Stimulated activated CD4-positive, alpha-beta T cell treated with anti-CD3 and anti-CD28 coated beads, Interleukin-1b, Interleukin-23, amount 100 ng/mL, for 1 hour (primary cell): ENCODE data around the gene ISX.
"Not testable (repeated sequence)": the region's sequence is repeated elsewhere in the genome, so short reads cannot be mapped to it uniquely, and the experiment has no call there.

Source experiments
- DNase-seq, 2 donors: peaks; one replicate each; pipeline ENCODE4 v3.0.0-alpha.2; 2020; ENCODE audit warnings: low read depth in 2 of 2

The ISX gene

DNA sequence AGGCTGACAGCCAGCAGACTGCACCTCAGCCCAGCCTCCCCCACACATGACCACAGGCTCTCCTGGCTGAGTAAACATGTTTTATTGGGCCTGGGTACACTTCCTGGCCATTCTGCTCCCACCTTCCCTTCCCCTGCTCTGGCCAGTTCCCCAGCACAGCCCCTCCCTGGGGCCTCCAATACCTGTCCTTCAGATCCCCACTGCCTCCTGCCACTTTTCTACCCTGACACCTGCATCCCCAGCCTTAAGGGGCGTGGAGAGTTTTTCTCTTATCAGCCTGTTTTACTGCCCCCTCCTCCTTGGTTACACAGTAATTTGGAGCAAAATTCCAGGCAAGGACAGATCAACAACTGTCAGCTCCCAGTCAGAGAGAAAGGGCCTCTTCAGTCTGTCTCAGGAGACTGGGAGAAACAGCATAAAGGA, at the start of gene ISX:
TSS of gene ISX (plus strand) at position 363 of the 423 bp plus-strand sequence. CDS start 930 bp downstream, outside the sequence.
- no peak for DNase-seq

DNA sequence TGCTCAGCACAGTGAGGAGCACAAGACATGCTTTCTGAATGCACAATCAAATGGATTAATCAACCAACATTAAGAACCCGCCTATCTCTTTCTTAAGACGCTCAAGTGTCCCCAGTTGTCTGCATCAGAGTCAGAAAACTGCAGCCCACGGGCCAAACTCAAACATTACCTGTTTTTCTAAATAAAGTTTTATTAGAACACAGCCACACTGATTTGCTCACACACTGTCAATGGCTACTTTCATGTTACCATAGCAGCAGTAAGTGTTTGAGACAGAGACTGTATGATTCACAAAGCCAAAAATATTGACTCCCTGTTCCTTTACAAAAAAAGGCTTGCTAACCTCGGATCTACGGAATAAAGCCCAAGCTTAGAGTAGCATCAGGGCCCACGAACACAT, 49.0 kb upstream of the ISX start:
- DNase-seq, result no peak

DNA sequence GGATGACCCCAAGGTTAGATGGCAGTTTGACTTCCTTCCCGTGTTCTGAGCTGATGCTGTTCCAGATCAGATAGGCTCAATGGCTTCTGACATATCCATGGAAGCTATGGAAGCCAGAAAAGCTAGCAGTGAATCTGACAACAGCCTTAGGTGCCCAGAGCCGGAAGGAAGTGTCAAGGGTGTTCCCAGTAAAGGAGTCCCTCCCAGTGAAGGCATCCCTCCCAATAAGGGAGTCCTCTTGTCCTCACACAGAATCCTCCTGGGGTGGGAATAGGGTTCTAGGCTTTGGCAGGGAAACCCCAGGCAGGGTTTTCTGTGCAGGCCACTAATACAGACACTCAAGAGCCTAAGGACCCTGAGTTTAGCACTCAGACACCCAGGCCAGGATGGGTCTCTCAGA, 47.0 kb upstream of the ISX start:
- no peak for DNase-seq

DNA sequence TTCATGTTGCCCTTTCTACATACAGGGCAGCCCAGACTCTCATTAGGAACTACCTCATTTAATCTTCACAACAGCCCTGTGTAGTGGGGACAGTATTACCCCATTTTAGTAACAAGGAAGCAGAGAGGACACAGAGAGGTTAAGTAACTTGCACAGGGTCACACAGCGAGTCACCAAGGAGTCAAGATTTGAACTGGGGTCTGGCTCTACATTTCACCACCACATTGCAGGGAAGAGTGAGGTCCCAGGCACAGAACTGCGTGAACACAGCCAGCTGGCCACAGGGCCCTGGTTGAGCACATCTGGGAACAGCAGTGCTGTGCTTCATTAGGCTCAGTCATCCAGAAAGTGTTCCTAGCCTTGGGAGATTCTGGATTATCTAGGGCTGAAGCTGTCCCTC, 45.4 kb upstream of the ISX start:
- no peak for DNase-seq

DNA sequence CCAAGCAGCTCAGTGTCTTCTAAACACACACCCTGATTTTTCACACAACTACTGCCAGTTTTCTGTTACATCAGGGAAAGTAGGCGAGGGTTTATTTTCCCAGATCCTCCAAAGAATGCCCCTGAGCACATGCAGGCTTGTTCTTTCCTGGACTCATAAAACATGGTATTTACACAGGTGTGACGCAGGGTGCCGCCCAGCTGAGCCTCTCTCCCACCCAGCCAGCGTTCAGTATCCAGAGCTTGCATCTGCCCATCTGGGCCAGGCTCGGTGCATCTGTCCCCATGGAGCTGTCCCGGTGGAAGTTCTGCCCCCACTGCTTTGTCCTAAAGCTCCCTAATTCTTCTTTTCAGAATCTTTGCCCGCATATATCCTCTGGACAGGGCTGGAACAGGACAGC, 44.8 kb upstream of the ISX start:
- no peak for DNase-seq

DNA sequence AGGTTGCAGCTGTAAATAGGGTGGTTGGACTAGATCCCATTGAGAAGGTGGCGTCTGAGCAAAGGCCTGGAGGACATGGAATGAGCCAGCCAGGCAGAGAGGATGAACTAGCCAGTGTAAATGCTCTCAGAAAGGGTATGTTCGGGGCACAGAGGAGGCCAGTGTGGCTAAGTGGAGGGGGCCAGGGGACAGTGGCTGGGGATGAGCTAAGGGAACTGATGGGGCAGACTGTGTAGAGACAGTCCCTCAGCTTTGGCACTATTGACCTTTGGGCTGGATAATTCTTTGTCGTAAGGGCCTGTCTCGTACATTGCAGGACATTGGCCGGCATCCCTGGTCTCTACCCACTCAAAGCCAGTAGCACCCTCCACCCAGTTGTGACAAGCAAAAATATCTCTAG, 43.7 kb upstream of the ISX start:
- no peak for DNase-seq

DNA sequence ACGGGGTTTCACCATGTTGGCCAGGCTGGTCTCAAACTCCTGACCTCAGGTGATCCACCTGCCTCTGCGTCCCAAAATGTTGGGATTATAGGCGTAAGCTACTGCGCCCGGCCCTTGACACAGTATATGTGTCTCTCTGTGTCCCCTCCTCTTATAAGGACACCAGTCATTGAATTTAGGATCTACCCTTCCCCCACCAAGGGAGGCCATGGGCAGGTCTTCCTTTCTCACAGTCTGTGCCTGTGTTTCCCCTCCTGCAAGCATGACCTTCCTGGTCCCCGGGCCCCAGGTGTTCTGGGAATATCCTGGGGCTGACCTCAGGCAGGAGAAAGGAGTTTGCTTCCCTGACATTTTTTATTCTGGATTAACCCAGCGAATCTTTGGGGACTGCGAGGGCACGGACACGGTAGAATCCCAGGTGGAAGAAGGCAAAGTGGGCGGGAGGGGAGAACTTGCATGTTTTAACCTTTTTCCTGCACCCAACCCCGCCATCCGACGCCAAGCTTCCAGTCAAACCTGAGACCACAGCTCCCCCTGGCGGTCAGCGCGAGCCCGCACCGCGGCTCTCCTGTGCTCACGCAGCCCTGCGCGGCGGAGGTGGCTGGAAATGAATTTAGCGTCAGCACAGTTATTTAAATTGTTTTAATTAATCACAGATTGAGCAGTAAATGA, 42.1 kb upstream of the ISX start:
- peak in 1 of 2 donors; percentile 35 for DNase-seq

DNA sequence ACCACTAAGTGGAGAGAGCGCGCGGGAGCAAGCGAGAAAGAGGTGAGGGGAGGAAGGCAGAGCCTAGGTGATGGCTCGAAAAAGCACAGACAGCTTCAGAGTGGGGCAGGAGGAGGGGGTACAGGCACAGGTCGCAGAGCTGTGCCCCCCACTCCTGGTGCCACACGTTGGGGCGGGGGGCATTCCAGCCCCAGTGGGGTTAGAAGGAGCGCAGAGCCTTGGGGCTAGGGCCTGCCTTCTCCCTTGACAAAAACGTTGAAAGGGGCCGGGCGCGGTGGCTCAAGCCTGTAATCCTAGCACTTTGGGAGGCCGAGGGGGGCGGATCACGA, 41.6 kb upstream of the ISX start:
- DNase-seq, result no peak

DNA sequence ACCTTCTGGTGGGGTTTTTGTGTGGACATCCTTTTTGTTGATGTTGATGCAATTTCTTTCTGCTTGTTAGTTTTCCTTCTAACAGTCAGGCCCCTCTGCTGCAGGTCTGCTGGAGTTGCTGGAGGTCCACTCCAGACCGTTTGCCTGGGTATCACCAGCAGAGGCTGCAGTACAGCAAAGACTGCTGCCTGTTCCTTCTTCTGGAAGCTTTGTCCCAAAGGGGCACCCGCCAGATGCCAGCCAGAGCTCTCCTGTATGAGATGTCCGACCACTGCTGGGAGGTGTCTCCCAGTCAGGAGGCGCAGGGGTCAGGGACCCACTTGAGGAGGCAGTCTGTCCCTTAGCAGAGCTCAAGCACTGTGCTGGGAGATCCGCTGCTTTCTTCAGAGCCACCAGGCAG, 35.8 kb upstream of the ISX start:
- not testable (repeated sequence) for DNase-seq

DNA sequence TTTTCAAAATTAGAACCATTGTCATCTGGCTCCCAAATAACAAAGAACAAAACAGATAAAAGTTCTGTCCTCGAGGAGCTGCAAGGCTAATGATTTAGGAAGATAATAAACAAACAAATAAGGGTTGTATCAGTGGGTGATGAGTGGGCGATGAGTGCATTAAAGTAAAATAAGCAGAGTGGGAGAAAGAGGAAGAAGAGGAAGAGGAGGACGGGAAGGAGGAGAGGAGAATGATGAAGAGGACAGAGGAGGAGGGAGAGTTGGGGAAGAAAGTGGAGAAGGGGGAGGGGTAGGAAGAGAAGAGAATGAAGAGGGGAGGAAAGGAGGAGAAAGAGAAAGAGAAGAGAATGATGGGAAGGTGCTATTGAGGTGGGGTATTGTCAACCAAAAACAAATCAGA, 33.4 kb upstream of the ISX start:
- DNase-seq, result no peak

DNA sequence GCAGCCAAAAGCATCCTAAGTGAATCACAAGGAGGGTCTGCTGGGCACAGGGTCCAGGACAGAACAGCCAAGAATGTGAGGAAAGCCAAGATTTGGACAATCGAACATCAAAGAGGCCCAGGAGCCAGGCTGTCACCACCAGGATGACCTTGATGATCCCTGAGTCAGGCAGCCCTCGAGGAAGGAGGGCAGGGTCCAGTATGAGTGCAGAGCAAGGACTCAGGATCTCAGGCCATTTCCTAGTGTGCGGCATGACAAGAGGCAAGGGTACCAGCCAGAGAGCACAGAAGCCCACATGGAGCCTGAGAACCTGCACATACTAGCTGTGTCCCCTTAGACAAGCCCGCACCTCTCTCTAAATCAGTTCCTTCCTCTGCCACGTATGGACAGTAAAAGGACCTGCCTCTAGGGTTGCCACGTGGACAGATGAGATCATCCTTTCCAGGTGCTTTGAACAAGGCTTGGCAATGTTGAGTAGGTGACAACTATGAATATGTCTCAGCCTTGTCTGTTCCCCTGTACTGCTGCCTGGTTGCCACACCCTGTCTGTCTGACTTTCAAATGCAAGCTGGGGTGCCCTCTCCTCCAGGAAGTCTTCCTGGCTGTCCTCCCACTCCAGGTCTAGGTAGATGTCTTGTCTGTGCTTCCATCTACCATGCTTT, 32.2 kb upstream of the ISX start:
- no peak for DNase-seq

DNA sequence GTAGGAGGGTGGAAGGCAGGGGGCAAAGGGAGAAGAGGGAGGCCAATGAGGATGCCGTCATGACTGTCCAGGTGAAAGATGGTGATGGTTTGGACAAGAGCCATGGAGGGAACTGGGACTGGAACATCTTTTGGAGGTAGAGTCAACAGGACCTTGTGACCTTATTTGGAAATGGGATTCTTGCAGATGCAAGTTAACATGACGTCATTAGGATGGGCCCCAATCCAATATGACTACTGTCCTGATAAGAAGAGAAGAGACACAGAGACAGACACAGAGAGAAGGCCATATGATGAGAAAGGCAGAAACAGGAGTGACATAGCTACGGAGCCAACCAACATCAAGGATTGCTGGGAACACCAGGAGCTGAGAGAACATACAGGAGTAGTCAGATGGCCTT, 31.0 kb upstream of the ISX start:
- no peak for DNase-seq

DNA sequence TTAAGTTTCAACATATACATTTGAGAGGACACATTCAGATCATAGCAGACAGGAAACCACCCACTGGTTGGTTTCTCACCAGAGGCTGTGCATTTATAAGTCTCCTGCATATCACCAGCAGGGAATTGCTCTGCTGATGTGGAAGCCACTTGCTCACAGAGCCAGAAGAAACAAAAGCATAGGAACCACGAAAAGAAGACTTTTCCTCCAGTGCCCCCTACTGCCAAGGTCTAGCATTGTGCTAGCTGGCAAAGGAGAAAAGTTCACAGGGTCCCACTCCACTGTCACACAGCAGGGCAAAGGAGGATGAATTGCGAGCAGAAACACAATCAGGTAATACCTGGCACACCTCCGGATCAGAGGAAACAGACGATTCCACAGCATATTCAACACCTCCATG, 28.9 kb upstream of the ISX start:
- no peak for DNase-seq

DNA sequence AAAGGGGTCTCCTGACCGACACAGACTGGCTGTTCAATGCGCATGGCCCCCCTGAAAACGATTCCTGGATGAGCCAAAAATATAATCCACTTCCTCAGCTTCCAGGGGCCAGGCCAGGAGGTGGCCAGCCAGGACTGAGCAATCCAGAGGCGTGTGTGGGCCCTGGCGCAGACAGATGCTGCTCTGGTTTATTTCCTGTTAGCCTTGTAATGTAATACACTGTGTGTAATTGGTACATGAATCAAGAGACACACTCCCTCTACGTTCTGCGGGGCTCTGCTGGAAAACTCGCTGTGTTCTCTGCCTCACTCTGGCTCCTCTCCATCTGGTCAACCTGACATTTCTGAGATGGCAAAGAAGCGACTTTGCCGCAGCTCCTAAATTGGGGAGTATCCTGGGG, 26.3 kb upstream of the ISX start:
- no peak for DNase-seq

DNA sequence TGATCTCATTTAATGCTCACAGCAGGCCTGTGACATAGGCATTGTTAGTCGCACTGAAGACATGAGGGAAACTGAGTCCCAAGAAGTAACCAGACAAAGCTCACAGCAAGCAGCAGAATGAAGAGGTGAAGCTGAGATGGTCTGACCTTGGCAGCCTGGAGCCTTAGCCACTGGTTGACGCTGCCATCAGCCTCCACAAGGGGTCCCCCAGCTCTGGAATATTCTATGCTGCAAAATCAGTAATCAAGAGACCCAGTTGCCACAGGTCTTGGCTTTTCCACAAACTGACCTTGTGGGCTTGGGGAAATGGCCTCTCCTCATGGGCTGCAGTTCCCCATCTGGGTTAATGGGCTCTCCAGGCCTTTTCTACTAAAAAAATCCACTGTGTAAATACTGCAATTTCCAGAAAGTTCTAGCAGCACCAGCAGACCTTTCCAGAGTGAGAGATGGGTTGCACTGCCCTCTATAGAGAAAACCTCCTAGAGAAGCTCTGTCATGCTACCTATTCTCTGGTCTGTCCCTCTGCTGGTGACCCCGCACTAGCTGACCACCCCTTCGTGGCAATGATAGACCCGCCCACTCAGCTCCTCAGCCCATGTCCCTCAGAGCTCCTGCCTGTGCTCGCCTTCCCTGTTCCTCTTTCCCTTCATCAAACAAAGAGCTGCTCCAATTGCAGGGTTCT, 22.6 kb upstream of the ISX start:
- DNase-seq, result no peak

DNA sequence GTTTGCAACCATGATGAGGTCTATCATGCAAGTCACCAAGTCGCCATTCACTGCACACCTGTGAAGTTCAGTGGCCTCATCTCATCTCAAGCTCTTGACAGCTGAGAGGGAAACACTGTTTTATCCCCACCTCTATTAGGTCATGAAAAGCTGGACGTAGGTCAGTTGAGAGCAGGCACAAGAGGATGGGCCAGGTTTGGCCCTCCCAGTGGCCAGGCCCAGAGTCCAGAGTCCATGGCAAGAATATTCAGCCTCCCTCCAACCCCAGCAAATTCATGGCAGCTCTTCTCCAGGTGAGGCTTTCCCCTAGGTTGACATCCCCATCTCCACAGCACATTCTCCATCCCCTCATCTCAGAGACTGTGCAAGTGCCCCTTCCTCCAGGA, 22.0 kb upstream of the ISX start:
- no peak for DNase-seq

DNA sequence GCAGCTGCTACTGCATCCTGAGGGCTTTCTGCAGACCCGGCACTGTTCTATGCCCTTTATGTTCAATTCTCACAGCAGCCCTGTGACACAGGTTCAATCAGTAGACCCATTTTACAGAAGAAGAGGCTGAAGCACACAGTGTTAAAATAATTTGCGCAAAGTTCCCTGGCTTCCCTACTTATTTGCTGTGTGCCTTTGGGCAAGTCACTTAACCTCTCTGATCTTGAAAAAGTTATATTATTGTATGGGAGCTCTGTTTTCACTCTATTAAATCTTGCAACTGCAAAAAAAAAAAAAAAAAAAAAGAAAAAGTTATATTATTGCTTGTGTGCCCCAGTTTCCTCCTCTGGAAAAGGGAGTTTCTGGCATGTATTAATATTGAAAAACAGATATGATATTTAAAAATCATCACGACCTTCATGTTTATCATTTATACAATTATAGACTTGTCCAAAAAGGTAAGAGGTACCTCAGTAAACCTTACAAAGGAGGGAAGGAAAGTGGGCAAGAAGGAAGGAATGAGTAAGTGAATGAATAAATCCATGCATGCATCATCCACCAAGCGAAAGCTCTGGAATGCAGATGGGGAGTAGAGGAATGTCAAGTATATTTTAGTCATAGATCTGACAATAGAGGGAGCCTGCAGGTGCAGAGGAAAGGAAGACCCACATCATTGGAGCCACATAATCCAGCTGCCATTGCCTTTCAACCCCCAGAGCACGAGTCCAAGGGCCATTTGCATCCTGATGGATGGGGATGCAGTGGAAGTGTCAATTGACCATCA, 21.2 kb upstream of the ISX start:
- no peak for DNase-seq

DNA sequence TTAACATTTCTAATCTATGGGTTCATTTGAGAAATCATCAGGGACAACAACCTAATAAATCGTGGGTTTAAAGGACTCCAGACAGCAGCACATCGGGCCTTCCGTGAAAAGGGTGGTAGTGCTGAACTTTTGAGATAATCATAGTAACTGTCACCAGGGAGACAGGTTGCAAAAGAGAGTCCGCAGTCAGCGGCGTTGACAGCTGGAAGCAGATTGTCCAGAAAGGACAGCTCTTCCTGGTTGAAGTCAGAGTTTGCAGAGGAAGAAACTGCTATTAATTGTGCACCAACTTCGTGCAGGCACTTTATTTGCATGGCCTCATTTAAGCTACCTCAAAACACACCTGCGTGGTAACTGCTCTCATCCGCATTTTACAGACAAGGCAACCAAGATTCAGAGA, 20.5 kb upstream of the ISX start:
- DNase-seq, result no peak

DNA sequence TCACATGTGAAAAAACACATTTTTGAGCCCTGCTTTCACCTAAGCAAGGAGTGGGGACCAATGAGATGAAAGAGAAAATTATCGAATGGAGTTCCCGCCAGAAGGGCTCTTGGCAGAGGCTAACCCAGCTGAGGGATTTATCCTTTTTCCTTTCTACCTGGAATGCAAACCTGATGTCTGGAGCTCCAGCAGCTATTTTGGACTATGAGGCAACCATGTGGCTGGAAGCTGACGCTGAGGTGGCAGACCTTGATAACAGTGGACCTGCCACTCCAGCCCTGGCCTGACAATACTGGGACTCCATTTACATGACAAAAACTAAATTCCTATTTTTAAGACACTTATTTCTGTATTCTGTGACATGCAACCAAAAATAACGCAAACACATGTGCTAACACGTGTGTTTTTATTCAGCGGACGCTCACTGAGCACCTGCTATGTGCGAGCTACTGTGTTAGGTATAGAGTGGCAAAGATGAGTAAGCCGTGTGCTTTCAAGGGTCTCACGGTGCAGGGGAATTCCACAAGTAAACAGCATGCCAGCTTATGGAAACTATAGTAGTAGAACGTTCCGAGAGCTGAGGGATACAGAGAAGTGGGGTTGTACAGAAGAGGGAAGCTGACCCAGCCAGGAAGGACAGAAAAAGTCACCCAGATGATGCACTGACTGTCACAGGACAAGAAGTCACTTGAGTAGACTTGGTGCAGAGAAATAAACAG, 19.1 kb upstream of the ISX start:
- DNase-seq, result no peak

DNA sequence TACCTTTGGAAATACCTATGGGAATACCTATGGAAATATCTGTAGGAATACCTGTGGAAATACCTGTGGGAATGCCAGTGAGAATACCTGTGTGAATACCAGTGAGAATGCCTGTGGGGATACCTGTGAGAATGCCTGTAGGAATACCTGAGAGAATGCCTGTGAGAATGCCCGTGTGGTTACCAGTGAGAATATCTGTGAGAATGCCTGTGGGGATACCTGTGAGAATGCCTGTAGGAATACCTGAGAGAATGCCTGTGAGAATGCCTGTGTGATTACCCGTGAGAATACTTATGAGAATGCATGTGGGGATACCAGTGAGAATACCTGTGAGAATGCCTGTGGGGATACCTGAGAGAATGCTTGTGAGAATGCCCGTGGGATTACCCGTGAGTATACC, 15.9 kb upstream of the ISX start:
- not testable (repeated sequence) for DNase-seq

DNA sequence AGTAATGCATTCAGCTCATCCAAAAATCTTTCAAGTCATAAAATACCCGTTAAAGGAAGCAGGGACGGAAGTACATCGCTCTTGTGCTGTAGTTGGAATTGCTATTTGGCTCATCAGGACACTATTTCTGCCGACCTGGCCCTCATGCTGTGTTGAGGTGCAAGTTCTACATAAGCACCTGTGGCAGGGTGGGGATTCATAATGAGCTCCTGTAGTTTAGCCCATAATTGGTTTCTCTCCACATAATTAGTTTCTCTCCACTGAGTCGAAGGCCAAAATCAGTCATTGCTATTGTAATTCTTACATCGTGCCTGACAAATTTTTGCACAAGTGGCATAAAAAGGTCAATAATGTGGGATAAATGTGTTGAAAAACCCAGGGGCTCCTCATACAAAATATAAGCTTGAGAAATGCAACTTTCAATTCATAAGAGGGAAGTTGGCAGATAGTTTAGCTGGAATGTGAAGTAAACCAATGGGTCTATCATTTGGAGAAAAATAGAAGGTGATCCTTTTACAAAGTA, 14.9 kb upstream of the ISX start:
- DNase-seq, result no peak

DNA sequence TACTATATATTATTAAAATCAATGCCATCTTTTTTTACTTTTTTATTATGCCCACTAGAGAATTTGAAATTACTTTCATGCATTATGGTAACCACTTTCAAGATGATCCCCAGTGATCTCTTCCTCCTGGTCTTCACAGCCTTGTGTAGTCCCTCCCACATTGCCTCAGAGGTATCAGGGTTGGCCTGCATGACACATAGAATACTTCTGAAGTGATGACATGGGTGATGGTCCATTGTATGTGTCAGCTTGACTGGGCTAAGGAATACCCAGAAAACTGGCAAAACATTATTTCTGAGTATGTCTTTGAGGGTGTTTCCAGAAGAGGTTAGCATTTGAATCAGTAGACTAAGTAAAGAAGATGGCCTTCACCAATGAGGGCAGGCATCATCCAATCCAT, 14.2 kb upstream of the ISX start:
- no peak for DNase-seq
